Mucosa of rectum (tissue), 2 donors: ENCODE measurements around the gene LMAN1L.
A peak's percentile ranks its signal among the peaks of the same experiment; 100 is the strongest.

Experiments
- H3K27ac ChIP-seq, 2 donors: one replicate each; pipeline ENCODE4 v1.7.0; 2013; ENCODE audit warnings: inconsistent platforms in 2 of 2, low read depth in 2 of 2, low read length in 2 of 2
- H3K27me3 ChIP-seq, 2 donors: one replicate each; pipeline ENCODE4 v1.7.0; 2013; ENCODE audit warnings: low read length in 2 of 2; ENCODE audit not compliant: control insufficient read depth in 2 of 2, insufficient read depth in 2 of 2
- H3K36me3 ChIP-seq, 2 donors: one replicate each; pipeline ENCODE4 v1.7.0; 2013; ENCODE audit warnings: low read length in 2 of 2; ENCODE audit not compliant: control insufficient read depth in 2 of 2, insufficient read depth in 2 of 2
- H3K4me1 ChIP-seq, 2 donors: one replicate each; pipeline ENCODE4 v1.7.0; 2013; ENCODE audit warnings: low read length in 2 of 2, mild to moderate bottlenecking in 1 of 2; ENCODE audit not compliant: control insufficient read depth in 2 of 2, insufficient read depth in 2 of 2
- H3K4me3 ChIP-seq, 2 donors: one replicate each; pipeline ENCODE4 v1.7.0; 2013; ENCODE audit warnings: low read length in 2 of 2
- H3K9ac ChIP-seq, 2 donors: one replicate each; pipeline ENCODE4 v1.7.0; 2013; ENCODE audit warnings: low read length in 2 of 2, low read depth in 1 of 2, mild to moderate bottlenecking in 1 of 2
- H3K9me3 ChIP-seq, 2 donors: one replicate each; pipeline ENCODE4 v1.7.0; 2013; ENCODE audit warnings: low read length in 2 of 2; ENCODE audit not compliant: control insufficient read depth in 2 of 2
- donor health status: healthy.
- donor health status: Normal muscosa, but diverticular disease.

LMAN1L gene

GRCh38 chr15:74816624-74817369 is 4.2 kb downstream of the LMAN1L start:
- Histone ChIP-seq H3K4me1 (peaks cover 39 to 44% of the 10 kb centered on the region in 2 donors), H3K9me3 (no peaks in the 10 kb centered on the region), H3K36me3 (no peaks in the 10 kb centered on the region), H3K9ac (peak overlapping the region in 1 of 2 donors; percentile 52), H3K4me3 (no peak overlapping the region), H3K27ac (peak overlapping the region; percentile 59 to 66), H3K27me3 (no peaks in the 10 kb centered on the region)

GRCh38 chr15:74817370-74817737 is 4.7 kb downstream of the LMAN1L start:
- no peaks in the 10 kb centered on the region for H3K27me3 ChIP-seq
- peak overlapping the region; percentile 59 to 66 for H3K27ac ChIP-seq
- H3K9ac ChIP-seq: peak overlapping the region in 1 of 2 donors; percentile 52
- H3K4me3 ChIP-seq: no peak overlapping the region
- H3K36me3 ChIP-seq: no peaks in the 10 kb centered on the region
- peaks cover 39 to 44% of the 10 kb centered on the region in 2 donors for H3K4me1 ChIP-seq
- H3K9me3 ChIP-seq: no peaks in the 10 kb centered on the region

DNA sequence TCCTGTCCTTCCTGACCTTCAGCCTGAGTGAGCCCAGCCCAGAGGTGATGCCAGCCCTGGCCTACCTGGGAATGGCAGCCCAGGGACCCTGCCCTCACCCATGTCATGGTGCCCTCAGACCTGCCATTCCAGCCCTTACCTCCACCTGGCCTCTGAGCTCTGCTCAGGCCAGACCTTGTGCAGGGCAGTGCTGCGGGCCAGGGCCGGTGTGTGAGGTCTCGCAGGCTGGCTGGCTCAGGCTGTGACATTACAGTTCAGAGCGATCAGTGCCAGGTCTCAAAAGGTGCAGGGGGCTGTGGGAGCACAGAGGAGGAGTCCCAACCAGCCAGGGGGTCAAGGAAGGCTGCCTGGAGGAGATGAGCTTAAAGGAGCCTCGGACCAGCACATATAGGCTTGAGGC is 7.4 kb downstream of the LMAN1L start:
- Histone ChIP-seq H3K27me3 (no peaks in the 10 kb centered on the region), H3K27ac (no peak overlapping the region), H3K4me3 (no peak overlapping the region), H3K4me1 (peaks cover 36 to 41% of the 10 kb centered on the region in 2 donors), H3K9ac (no peak overlapping the region), H3K36me3 (no peaks in the 10 kb centered on the region), H3K9me3 (no peaks in the 10 kb centered on the region)

- no peaks in the 10 kb centered on the region for H3K9me3 ChIP-seq
- no peaks in the 10 kb centered on the region for H3K27me3 ChIP-seq
- no peak overlapping the region for H3K9ac ChIP-seq
- peaks cover 25 to 29% of the 10 kb centered on the region in 2 donors for H3K4me1 ChIP-seq
- H3K36me3 ChIP-seq: no peaks in the 10 kb centered on the region
- H3K27ac ChIP-seq: no peak overlapping the region
- H3K4me3 ChIP-seq: no peak overlapping the region
Observed at GRCh38 chr15:74821091-74821789, 8.6 kb downstream of the LMAN1L start.

DNA sequence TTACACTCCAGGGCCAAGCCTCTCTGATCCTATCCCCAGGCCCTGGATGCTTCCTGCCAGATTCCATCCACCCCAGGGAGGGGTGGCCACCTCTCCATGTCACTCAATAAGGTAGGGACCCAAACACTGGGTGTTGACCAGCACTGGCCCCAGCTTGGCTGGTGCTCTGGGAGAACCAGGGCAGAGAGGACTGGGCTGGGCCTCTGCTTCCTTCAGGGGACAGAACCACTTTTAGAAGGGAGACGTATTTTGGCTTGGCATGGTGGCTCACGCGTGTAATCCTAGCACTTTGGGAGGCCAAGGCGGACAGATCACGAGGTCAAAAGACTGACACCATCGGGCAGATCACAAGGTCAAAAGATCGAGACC is 9.1 kb downstream of the LMAN1L start:
- Histone ChIP-seq H3K9me3 (no peaks in the 10 kb centered on the region), H3K27me3 (peaks cover 0 to 2% of the 10 kb centered on the region in 2 donors), H3K9ac (no peak overlapping the region), H3K4me3 (no peak overlapping the region), H3K4me1 (peaks cover 20 to 24% of the 10 kb centered on the region in 2 donors), H3K27ac (no peak overlapping the region), H3K36me3 (no peaks in the 10 kb centered on the region)

DNA sequence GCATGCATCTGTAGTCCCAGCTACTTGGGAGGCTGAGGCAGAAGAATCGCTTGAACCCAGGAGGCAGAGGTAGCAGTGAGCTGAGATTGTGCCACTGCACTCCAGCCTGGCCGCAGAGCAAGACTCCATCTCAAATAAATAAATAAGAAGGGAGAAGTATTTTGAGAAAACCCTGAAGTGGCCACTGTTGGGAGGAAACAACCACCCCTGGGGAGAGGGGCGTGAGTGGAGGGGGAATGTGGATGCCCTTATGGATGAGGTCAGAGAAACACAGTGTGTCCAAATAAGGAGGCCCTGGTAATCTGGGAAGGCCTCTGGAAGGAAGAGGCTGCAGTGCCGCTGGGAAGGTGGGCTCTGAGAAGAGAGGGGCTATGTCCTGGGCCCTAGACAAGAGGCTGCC is 9.6 kb downstream of the LMAN1L start:
- Histone ChIP-seq H3K9ac (no peak overlapping the region), H3K9me3 (no peaks in the 10 kb centered on the region), H3K27me3 (peaks cover 3 to 5% of the 10 kb centered on the region in 2 donors), H3K4me1 (peaks cover 17 to 19% of the 10 kb centered on the region in 2 donors), H3K27ac (no peak overlapping the region), H3K4me3 (no peak overlapping the region), H3K36me3 (no peaks in the 10 kb centered on the region)

GRCh38 chr15:74823324-74823723 is 10.7 kb downstream of the LMAN1L start:
- Histone ChIP-seq H3K9ac (no peak overlapping the region), H3K27me3 (peaks cover 9 to 13% of the 10 kb centered on the region in 2 donors), H3K4me3 (no peak overlapping the region), H3K9me3 (no peaks in the 10 kb centered on the region), H3K27ac (no peak overlapping the region), H3K36me3 (no peaks in the 10 kb centered on the region), H3K4me1 (peaks cover 9 to 10% of the 10 kb centered on the region in 2 donors)

DNA sequence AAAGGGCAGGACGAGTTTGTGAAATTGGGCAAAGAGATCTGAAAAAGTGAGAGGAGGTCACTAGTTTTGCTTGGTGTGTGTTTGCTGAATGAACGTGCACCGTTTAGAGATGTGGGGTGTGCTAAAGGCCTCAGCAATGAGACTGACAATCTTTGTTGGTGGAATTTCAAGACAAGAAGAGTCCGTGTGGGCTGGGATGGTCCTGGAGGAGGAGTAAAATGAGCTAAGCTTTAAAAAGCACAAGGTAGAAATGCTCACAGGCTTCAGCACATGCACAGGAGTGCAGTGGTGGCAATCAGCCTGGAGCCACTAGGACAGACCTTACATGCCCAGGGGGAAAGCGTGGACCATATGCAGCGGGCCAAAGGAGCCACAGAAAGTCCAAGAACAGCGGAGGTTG is 12.3 kb downstream of the LMAN1L start:
- no peak overlapping the region for H3K4me3 ChIP-seq
- peaks cover 9 to 13% of the 10 kb centered on the region in 2 donors for H3K27me3 ChIP-seq
- H3K9ac ChIP-seq: no peak overlapping the region
- no peak overlapping the region for H3K27ac ChIP-seq
- no peaks in the 10 kb centered on the region for H3K4me1 ChIP-seq
- H3K9me3 ChIP-seq: no peaks in the 10 kb centered on the region
- no peaks in the 10 kb centered on the region for H3K36me3 ChIP-seq

DNA sequence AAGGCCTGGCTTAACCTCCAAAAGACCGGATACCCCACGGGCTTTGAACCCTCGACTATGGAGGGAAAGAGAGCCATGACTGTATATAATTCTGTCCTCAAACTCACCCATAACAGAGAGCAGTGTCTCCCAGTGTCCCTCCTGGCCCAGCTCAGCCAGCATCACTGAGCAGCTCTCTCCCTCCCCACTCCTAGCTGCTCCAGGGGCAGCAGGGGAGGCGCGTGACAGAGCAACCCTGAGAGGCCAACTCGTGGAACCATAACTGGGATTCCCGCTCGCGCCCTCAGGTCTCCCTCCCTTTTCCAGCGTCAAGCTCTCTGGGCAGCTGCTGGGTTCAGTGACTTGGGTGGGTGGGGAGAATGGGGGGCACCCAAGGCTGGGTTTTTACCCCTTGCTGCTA is 13.2 kb downstream of the LMAN1L start:
- no peak overlapping the region for H3K4me3 ChIP-seq
- no peaks in the 10 kb centered on the region for H3K4me1 ChIP-seq
- peaks cover 9 to 13% of the 10 kb centered on the region in 2 donors for H3K27me3 ChIP-seq
- no peak overlapping the region for H3K27ac ChIP-seq
- H3K9me3 ChIP-seq: no peaks in the 10 kb centered on the region
- no peaks in the 10 kb centered on the region for H3K36me3 ChIP-seq
- H3K9ac ChIP-seq: no peak overlapping the region

DNA sequence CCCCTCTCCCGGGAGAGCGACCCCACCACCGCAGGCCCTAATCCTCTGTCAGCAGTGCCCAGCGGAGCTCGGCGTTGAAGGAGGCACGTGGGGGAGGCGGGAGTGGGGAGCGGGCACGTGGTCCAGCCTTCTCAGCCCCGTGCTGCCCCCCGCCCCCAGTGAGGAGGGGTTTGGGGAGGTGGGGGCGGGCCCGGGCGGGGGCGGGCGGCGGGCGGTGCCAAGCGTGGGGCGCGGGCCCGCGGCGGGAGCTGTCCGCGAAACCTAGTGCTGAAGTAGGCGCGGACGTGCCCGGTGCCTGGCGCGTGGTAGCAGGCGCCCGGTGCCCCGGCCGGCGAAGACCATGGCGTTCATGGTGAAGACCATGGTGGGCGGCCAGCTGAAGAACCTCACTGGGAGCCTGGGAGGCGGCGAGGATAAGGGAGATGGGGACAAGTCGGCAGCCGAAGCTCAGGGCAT is 13.8 kb downstream of the LMAN1L start, which contains the start of gene CPLX3:
Gene CPLX3, plus strand, starts transcription at position 264 of the 456 bp plus-strand sequence. Its CDS starts 77 bp downstream, at position 341.
- Histone ChIP-seq H3K4me3 (no peak within 1 kb of the TSS), H3K9ac (no peak within 1 kb of the TSS)

More for the DNA sequence above, 13.8 kb downstream of the LMAN1L start, which contains the start of gene CPLX3:
- no peaks in the 10 kb centered on the region for H3K36me3 ChIP-seq
- peaks cover 0 to 1% of the 10 kb centered on the region in 2 donors for H3K4me1 ChIP-seq
- no peaks in the 10 kb centered on the region for H3K9me3 ChIP-seq
- H3K27ac ChIP-seq: no peak within 1 kb of the TSS
- H3K27me3 ChIP-seq: peaks cover 9 to 13% of the 10 kb centered on the region in 2 donors
